HL-60/S4 treated with retinoic acid at 250 ng/mL for 4 days and 3 days (cell line): ENCODE measurements around the gene ZNF784.

Experiments
- in situ Hi-C: fragments of 300-500 bp; cut with MboI; formaldehyde crosslinking; loops from 2 replicates; pipeline ENCODE4 v1.7.0; 2022; ENCODE audit warnings: low sequenced_read_pairs

The ZNF784 gene

DNA sequence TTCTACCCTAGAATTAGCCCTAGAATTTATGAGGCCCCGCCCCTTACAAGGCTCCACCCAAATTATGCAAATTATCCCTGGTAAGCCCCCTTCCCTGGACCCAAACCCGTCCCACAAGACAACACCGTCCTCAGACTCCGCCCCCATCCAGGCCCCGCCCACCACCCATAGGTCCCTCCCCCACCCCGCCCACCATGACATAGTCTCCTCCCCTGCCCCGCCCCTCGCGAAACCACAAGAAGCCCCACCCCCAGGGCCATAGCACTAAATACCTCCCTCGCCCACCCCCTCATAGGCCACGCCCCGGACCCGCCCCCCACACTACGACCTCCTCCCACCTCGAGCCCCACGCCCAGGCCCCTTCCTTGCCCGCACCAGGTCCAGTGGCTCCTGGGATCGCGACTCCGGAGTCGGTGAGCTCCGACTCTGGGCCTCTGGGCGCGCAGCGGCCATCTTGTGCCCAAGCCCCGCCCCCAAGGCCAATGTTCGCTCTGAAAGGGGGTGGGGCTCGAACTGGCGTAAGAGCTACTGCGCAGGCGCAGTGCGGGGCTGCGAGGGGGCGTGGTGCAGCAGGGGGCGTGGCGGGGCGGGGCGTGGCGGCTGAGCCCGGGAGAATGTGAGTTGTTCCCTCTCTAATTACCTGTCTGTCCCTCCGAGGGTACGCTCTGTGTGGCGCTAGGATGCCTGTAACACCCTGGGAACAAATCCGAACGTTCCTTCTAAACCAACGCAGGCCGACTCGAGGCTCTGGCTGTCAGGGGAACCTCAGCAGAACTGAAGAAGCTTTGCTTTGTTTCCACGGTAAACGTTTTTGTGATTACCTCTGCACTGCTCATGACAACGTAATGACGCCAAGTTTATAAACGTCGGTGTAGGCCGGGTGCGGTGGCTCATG is at the start of gene ZNF784:
TSS of gene ZNF784 (minus strand) at position 458 of the 895 bp plus-strand sequence. CDS start at position 453, 5 bp downstream.
- in situ Hi-C loops: loop anchor here (10.0 kb wide), 2 partner anchors 110 to 470 kb away; partner anchors contain the start of gene TNNI3

DNA sequence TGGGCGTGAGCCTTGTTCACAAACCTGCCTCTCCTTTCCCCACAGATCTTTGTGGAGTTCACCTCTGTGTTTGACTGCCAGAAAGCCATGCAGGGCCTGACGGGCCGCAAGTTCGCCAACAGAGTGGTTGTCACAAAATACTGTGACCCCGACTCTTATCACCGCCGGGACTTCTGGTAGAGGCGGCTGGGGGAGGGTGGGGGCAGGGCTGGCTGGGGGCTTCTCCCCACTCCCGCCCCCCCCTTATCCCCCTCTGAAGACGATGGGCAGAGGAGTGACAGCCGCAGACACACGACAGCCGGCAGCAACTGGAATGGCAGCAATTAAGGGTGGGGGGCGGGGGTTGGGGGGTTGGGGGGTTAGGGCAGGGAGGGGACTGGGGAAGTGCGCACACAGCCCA is 49.5 kb upstream of the ZNF784 start:
- in situ Hi-C loops: no loop called here

DNA sequence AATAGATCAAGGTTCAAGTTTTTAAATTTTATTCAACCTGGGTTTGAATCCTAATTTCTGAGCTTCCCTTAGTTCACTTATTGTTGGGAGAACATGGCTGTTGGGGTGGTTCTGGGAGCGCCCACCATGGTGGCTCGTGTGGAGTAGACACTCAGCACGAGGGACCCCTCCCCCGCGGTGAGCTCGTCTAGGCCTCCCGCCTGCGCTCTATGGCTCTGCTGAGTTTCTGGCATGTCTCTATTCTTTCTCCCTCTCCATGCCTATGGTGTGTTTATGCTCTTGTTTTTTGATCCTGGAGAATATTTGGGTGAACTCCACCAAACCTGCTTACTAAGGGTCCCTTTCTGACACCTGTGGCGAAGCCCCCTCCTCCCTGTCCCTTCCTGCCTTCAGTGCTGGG is 49.1 kb upstream of the ZNF784 start:
- in situ Hi-C loops: no loop called here

DNA sequence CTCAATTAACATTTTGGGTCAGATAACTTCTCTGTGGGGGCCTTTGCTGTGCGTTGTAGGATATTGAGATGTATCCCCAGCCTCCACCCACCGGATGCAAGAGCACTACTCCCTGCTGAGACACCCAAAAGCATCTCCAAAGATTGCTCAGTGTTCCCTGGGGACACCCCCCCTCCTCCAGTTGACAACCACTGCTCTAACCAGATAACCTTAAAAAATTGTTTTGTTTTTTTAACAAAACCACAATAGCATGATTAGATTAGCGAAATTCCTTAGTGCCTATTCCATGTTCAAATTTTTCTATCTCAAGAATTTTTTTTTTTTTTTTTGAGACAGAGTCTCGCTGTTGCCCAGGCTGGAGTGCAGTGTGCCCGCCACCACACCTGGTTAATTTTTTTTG is 48.1 kb upstream of the ZNF784 start:
- in situ Hi-C loops: no loop called here

DNA sequence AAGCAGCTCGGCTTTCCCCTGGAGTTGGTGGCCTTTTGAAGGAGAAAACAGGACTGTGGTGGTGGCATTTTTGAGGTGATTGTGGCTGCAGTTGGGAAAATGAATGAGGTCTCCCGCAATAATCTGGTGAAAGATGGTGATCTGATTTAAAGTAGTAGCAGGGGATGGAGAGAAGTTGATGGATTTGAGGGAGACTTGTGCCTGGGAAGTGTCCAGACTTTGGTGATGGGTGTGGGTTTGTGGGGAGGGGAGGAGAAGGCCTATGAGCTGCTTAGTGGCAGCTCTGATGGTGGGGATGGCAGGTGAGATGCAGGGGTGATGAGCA is 46.6 kb upstream of the ZNF784 start:
- in situ Hi-C loops: no loop called here

- in situ Hi-C loops: no loop called here
Observed at GRCh38 chr19:55670280-55671053, 46.1 kb upstream of the ZNF784 start.

DNA sequence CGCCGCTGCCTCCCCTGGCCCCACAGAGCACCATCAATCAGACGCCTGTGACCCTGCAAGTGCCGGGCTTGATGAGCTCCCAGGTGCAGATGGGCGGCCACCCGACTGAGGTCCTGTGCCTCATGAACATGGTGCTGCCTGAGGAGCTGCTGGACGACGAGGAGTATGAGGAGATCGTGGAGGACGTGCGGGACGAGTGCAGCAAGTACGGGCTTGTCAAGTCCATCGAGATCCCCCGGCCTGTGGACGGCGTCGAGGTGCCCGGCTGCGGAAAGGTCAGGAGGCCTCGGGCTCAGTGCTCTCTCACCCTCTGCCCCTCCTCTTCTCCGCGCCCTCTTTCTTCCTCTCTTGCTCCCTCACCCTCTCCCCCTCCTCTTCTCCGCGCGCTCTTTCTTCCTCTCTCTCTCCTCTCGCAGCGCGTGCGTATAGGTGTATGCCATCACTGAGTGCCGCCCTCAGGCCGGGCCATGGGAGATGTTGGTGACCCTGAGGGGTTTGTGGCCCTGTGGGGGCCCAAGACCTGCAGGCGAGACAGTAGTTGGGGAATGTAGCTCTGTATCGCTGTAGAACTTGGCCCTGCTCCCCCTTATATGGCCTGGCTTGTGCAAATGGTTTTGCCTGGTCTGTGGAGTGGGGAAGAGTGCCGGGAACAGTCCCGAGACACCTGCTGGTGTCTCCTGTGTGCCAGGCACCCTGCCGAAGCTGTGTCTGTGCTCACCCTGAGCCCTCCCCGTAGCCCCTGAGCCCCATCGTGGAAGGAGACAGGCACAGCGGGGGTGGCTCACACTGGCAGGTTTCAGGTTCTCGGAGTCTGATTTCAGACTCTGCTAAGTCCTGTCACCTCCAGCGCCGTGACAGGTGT is 45.3 kb upstream of the ZNF784 start:
- in situ Hi-C loops: no loop called here

GRCh38 chr19:55668603-55669348 is 44.4 kb upstream of the ZNF784 start:
- in situ Hi-C loops: no loop called here

DNA sequence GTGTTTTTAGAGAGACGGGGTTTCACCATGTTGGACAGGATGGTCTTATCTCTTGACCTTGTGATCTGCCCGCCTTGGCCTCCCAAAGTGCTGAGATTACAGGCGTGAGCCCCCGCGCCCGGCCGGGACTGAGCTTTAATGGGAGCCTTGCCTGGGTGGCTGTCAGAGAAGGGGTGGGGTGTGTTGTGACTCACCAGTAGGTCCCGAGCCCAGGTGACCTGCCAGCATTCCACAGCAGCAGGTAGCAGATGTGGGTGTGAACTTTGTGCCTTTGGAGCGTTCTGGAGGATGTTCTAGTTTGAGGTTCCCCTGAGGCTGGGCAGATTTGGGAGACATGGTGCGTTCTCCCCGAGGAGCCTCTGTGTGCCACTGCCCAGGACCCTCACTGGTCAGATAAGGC is 43.6 kb upstream of the ZNF784 start:
- in situ Hi-C loops: no loop called here

DNA sequence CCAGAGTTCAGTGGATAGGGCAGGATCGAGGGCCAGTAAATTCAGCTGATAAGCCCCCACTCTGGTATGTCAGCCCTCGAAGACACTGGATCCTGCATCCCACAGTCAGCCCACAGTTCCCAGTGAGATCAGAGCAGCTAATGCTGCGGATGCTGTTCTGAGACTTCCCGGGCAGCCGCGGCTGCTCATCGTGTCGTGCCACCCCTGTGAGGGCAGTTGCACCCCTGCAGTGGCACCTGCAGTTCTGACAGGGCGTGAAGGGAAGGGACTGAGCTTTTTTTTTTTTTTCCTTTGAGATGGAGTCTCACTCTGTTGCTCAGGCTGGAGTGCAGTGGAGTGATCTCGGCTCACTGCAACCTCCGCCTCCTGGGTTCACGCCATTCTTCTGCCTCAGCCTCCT is 43.1 kb upstream of the ZNF784 start:
- in situ Hi-C loops: no loop called here

DNA sequence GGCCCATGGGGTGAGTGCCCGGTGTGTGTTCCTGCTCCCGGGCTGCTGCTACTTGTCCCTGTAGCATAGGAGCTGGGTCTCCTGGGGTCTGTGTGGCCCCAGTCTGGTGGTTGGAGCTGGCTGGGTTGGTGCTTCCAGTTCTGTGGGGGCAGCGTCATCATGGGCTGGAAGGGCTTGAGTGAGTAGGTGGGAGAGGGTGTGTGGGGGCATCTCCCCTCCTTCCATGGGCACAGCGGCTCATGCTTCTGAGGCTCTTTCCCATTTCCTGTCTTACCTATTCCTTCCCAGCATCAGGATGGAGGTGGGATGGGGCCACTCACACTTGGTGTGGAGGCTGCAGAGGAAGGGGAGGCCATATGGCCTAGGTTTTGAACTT is 42.6 kb upstream of the ZNF784 start:
- in situ Hi-C loops: no loop called here

DNA sequence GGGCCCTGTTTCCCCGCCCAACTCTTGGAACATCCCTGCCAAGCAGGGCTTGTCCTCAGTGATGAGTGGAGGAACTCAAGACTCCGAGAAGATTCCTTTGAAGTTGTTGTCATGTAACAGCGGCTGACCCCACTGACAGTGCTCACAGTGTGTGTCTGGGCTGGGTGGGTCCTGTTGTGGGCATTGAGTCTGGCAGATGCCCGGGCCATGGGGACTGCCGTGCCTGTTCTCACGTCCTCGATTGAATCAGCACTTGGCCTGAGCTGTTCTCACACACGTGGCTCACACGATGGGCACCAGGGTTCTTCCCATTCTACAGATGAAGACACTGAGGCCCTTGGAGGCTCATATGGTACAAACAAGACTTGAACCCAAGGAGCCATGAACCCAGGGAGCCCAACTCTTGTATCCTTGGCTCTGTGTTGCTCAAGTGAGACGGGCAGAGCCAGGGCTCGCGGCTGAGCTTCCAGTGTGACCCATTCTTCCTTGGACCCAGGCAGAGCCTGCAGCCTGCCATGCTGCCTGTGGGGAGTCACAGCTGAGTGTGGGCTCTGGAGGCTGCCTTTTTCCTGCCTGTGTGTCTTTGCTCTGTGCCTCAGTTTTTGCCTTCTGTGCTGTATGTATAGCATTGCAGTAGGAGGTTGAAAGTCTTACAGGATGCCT is 42.1 kb upstream of the ZNF784 start:
- in situ Hi-C loops: no loop called here

- in situ Hi-C loops: no loop called here
Observed at GRCh38 chr19:55663846-55664536, 39.6 kb upstream of the ZNF784 start.

DNA sequence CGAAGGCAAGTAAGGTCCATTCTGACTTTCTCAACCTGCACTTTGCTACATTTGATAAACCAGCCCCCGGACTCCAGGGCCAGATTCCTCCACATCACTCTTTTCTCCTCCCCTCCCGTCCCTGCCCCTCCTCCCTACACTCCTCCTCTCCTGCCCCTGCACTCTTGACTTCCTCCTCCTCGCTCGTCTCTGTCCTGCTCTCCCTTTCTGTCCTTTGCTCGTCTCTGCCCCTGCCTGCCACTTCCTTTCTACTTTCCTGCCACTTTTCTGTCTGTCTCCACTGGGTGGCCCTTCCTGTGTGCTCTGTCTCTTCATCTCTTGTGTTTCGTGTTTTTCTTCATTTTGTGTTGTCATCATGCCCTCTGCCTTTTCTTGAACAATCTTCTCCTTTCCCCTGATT is 37.5 kb upstream of the ZNF784 start:
- in situ Hi-C loops: no loop called here

GRCh38 chr19:55660991-55661390 is 36.6 kb upstream of the ZNF784 start:
- in situ Hi-C loops: no loop called here

DNA sequence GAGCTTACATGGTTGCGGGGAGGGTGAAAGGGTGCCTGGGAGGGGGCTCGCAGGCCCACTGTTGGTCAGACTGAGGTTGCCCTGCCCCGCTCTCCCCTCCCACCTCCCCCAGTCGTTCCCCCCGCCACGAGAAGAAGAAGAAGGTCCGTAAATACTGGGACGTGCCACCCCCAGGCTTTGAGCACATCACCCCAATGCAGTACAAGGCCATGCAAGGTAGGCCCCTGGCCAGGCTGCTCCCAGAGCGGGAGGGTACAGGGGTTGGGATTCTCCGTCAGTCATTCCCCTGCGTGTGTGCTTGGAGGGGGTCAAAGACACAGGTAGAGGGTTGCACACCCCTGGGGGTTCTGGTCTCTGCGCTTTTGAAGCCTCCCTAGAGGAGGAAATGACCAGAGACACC is 36.0 kb upstream of the ZNF784 start:
- in situ Hi-C loops: no loop called here

- in situ Hi-C loops: no loop called here
Observed at GRCh38 chr19:55659822-55660221, 35.5 kb upstream of the ZNF784 start.

GRCh38 chr19:55658846-55659459 is 34.6 kb upstream of the ZNF784 start:
- in situ Hi-C loops: no loop called here
